PC-3 (cell line): ENCODE results near the gene RNF19B. TPM values are rescaled to one million over a fixed set of nuclear protein-coding genes. Genes with fewer than 3 reads are reported as not detected.

Source experiments
- ATAC-seq: fragments of 200-7000 bp; cut with Tn5 transposase; 2 replicates; pipeline ENCODE4 v1.9.1; 2020; ENCODE audit warnings: mild to moderate bottlenecking, moderate library complexity
- BruUV-seq: library from RNA; stranded (reverse); fragments of 400-500 nt; replicated peaks from 2 replicates; lab custom pipeline; 2021; lab: Mats Ljungman, UMichigan
- CTCF ChIA-PET: fragments of 300-600 bp; sonication (Branson Sonifier 250); formaldehyde crosslinking; loops from one replicate; lab custom pipeline; 2022; ENCODE audit warnings: antibody characterized with exemption; lab: Charles Lee
- POLR2A ChIA-PET: fragments of 300-600 bp; sonication (Branson Sonifier 250); formaldehyde crosslinking; loops from one replicate; lab custom pipeline; 2022; ENCODE audit warnings: antibody characterized with exemption; ENCODE audit not compliant: unreplicated experiment; lab: Charles Lee
- DNase-seq: peaks from one replicate; pipeline ENCODE4 v3.0.0-alpha.2; 2015
- H2AFZ ChIP-seq: fragments of 300-600 bp; sonication (generic); 2 replicates; pipeline ENCODE4 v1.6.0; 2016; ENCODE audit warnings: antibody characterized with exemption, low read length
- H3F3A ChIP-seq: fragments of 300-600 bp; sonication (generic); one replicate; pipeline ENCODE4 v1.6.0; 2017; ENCODE audit warnings: antibody characterized with exemption, low read length, control low read depth, mild to moderate bottlenecking; ENCODE audit not compliant: unreplicated experiment
- H3K27ac ChIP-seq: fragments of 300-600 bp; sonication (generic); 2 replicates; pipeline ENCODE4 v1.5.1; 2016; ENCODE audit warnings: mild to moderate bottlenecking, low read length
- H3K27me3 ChIP-seq: fragments of 300-600 bp; sonication (generic); 2 replicates; pipeline ENCODE4 v1.6.1; 2016; ENCODE audit warnings: low read length, mixed read lengths
- H3K36me3 ChIP-seq: fragments of 300-600 bp; sonication (generic); 2 replicates; pipeline ENCODE4 v1.6.1; 2016; ENCODE audit warnings: low read depth, mixed run types, low read length, mixed read lengths
- H3K4me1 ChIP-seq: fragments of 300-600 bp; sonication (generic); 2 replicates; pipeline ENCODE4 v1.5.1; 2016; ENCODE audit warnings: low read length; ENCODE audit not compliant: insufficient read depth
- H3K4me2 ChIP-seq: fragments of 300-600 bp; sonication (generic); 2 replicates; pipeline ENCODE4 v1.6.0; 2016; ENCODE audit warnings: low read length
- H3K4me3 ChIP-seq: fragments of 300-600 bp; sonication (generic); 2 replicates; pipeline ENCODE4 v1.5.1; 2016; ENCODE audit warnings: mild to moderate bottlenecking, low read length, mixed read lengths
- H3K79me2 ChIP-seq: fragments of 300-600 bp; sonication (generic); 2 replicates; pipeline ENCODE4 v1.6.1; 2017; ENCODE audit warnings: low read length, mixed read lengths
- H3K9ac ChIP-seq: fragments of 300-600 bp; sonication (generic); 2 replicates; pipeline ENCODE4 v1.6.0; 2016; ENCODE audit warnings: mild to moderate bottlenecking, low read length
- H3K9me2 ChIP-seq: fragments of 300-600 bp; sonication (generic); replicated peaks from 2 replicates; pipeline ENCODE4 v1.6.1; 2016; ENCODE audit warnings: mixed run types, low read length, mixed read lengths
- H3K9me3 ChIP-seq: fragments of 300-600 bp; sonication (generic); 2 replicates; pipeline ENCODE4 v1.6.1; 2016; ENCODE audit warnings: low read length, mixed read lengths
- H4K20me1 ChIP-seq: fragments of 300-600 bp; sonication (generic); 2 replicates; pipeline ENCODE4 v1.6.1; 2016; ENCODE audit warnings: low read length, mixed read lengths
- CTCF ChIP-seq: fragments of 300-600 bp; sonication (generic); conservative IDR thresholded peaks from 2 replicates; pipeline ENCODE4 v1.5.1; 2017; ENCODE audit warnings: antibody characterized with exemption, low read depth, mild to moderate bottlenecking, low read length
- EZH2 ChIP-seq: fragments of 300-600 bp; sonication (generic); IDR thresholded peaks from one replicate; pipeline ENCODE4 v1.6.1; 2017; ENCODE audit warnings: antibody characterized with exemption, mild to moderate bottlenecking, low read length; ENCODE audit not compliant: unreplicated experiment
- EZH2phosphoT487 ChIP-seq: fragments of 300-600 bp; sonication (generic); IDR thresholded peaks from 2 replicates; pipeline ENCODE4 v1.6.1; 2018; ENCODE audit warnings: mild to moderate bottlenecking, antibody characterized with exemption, low read length, borderline replicate concordance
- intact Hi-C: fragments of 100-400 bp; cut with micrococcal nuclease; formaldehyde crosslinking; loops from 2 replicates; pipeline ENCODE4 v1.9.0; 2023
- total RNA-seq: library from RNA; depleted of rRNA; stranded (reverse); fragments of >200 nt; gene quantifications from 2 replicates; pipeline ENCODE4 v1.2.3, GENCODE V29; 2014

RNF19B gene
- total RNA-seq, 1 experiment from 2014 or later, result 17.9 TPM

- Histone ChIP-seq H3K9ac (no peak overlapping the region), H3K27me3 (no peaks in the 10 kb centered on the region), H3K27ac (no peak overlapping the region), H3K79me2 (no peaks in the 10 kb centered on the region), H3K9me2 (no peaks in the 10 kb centered on the region), H3K4me1 (peaks cover 25% of the 10 kb centered on the region; the same call in 1 of the 2 replicates), H3K9me3 (no peaks in the 10 kb centered on the region), H3K36me3 (no peaks in the 10 kb centered on the region), H3K4me3 (no peak overlapping the region), H2AFZ (no peak overlapping the region), H3F3A (no peaks in the 10 kb centered on the region), H4K20me1 (no peaks in the 10 kb centered on the region), H3K4me2 (no peak overlapping the region)
- ATAC-seq (no peak), DNase-seq (peak; percentile 80)
- CTCF ChIA-PET, result interaction anchor here (0.5 kb wide), 1 partner anchor 128 kb away, joined by 4 read pairs; no protein-coding TSS in a partner anchor
- intact Hi-C loops, result no loop called here
- no peak for TF ChIP-seq CTCF
- no peak for TF ChIP-seq EZH2
- no peak for TF ChIP-seq EZH2phosphoT487
- no TSS peak for BruUV-seq
- POLR2A ChIA-PET, result interaction anchor here (0.5 kb wide), 1 partner anchor 1799 kb away, joined by 3 read pairs; no protein-coding TSS in a partner anchor
These were observed 5.0 kb upstream of the RNF19B start for GRCh38 chr1:32969566-32969965.

- no peak for ATAC-seq
- ChIA-PET POLR2A (interaction anchor here (0.6 to 0.7 kb wide), 3 partner anchors 42 to 788 kb away, joined by 3 read pairs; no protein-coding TSS in a partner anchor), CTCF (no interaction called here)
- Histone ChIP-seq H3K4me1 (peaks cover 26% of the 10 kb centered on the region; the same call in 1 of the 2 replicates), H3K27ac (peak overlapping the region; percentile 31), H3K9me2 (no peaks in the 10 kb centered on the region), H3K9me3 (no peaks in the 10 kb centered on the region), H3K36me3 (no peaks in the 10 kb centered on the region), H2AFZ (peak overlapping the region; percentile 49; the same call in 1 of the 2 replicates), H4K20me1 (peaks cover 3% of the 10 kb centered on the region), H3K79me2 (peaks cover 11% of the 10 kb centered on the region), H3K27me3 (no peaks in the 10 kb centered on the region), H3K9ac (no peak overlapping the region), H3K4me3 (no peak overlapping the region), H3K4me2 (no peak overlapping the region), H3F3A (no peaks in the 10 kb centered on the region)
- no peak for TF ChIP-seq EZH2
- no peak for TF ChIP-seq CTCF
- TF ChIP-seq EZH2phosphoT487, result no peak
- peak; percentile 35 for DNase-seq
- BruUV-seq, result no TSS peak
- intact Hi-C loops, result no loop called here
These were observed 3.4 kb upstream of the RNF19B start for GRCh38 chr1:32967888-32968568.

- H3K4me3 ChIP-seq, result no peak overlapping the region
- ChIA-PET CTCF (interaction anchor here (0.6 kb wide), 1 partner anchor 14 kb away, joined by 3 read pairs; no protein-coding TSS in a partner anchor), POLR2A (interaction anchor here (0.5 to 0.6 kb wide), 2 partner anchors 11 to 14 kb away, joined by 11 to 20 read pairs; no protein-coding TSS in a partner anchor)
- H4K20me1 ChIP-seq, result peaks cover 14% of the 10 kb centered on the region
- H3K9ac ChIP-seq, result no peak overlapping the region
- H3F3A ChIP-seq, result no peaks in the 10 kb centered on the region
- H3K27ac ChIP-seq, result no peak overlapping the region
- TF ChIP-seq EZH2, result no peak
- TF ChIP-seq CTCF, result no peak
- TF ChIP-seq EZH2phosphoT487, result no peak
- no peaks in the 10 kb centered on the region for H3K36me3 ChIP-seq
- H3K79me2 ChIP-seq, result peaks cover 22% of the 10 kb centered on the region
- no TSS peak for BruUV-seq
- H3K4me1 ChIP-seq, result peaks cover 32% of the 10 kb centered on the region
- ATAC-seq (no peak), DNase-seq (no peak)
- no peaks in the 10 kb centered on the region for H3K27me3 ChIP-seq
- no peak overlapping the region for H2AFZ ChIP-seq
- no peak overlapping the region for H3K4me2 ChIP-seq
- no peaks in the 10 kb centered on the region for H3K9me3 ChIP-seq
- intact Hi-C loops, result no loop called here
- H3K9me2 ChIP-seq, result no peaks in the 10 kb centered on the region
These were observed 2.3 kb upstream of the RNF19B start for GRCh38 chr1:32966900-32967299.
